DOHH2 (cell line): Measurements from ENCODE around the gene DKKL1.

Experiments
- H3F3A ChIP-seq: fragments of 200-600 bp; sonication (generic), shearing (Covaris generic); 2 replicates; pipeline ENCODE4 v1.6.0; 2016; ENCODE audit warnings: antibody characterized with exemption, mild to moderate bottlenecking; ENCODE audit not compliant: control insufficient read depth, insufficient read depth
- H3K27ac ChIP-seq: fragments of 200-600 bp; sonication (generic); 2 replicates; pipeline ENCODE4 v1.5.1; 2014; ENCODE audit warnings: low read depth, mild to moderate bottlenecking, low read length, moderate library complexity
- H3K27me3 ChIP-seq: fragments of 200-600 bp; sonication (generic); 2 replicates; pipeline ENCODE4 v1.6.1; 2014; ENCODE audit warnings: mild to moderate bottlenecking, low read length, mixed read lengths; ENCODE audit not compliant: control insufficient read depth
- H3K36me3 ChIP-seq: fragments of 200-600 bp; sonication (generic); 2 replicates; pipeline ENCODE4 v1.6.1; 2014; ENCODE audit warnings: mild to moderate bottlenecking, low read length, moderate library complexity, mixed read lengths; ENCODE audit not compliant: control insufficient read depth
- H3K4me1 ChIP-seq: fragments of 200-600 bp; sonication (generic); 2 replicates; pipeline ENCODE4 v1.6.1; 2014; ENCODE audit warnings: mild to moderate bottlenecking, low read length, mixed read lengths; ENCODE audit not compliant: control insufficient read depth
- H3K4me2 ChIP-seq: fragments of 200-600 bp; sonication (generic); 2 replicates; pipeline ENCODE4 v1.6.0; 2014; ENCODE audit warnings: mild to moderate bottlenecking, low read length, moderate library complexity
- H3K4me3 ChIP-seq: fragments of 200-600 bp; sonication (generic); 2 replicates; pipeline ENCODE4 v1.5.1; 2014; ENCODE audit warnings: mild to moderate bottlenecking, low read length, mixed read lengths
- H3K79me2 ChIP-seq: fragments of 200-600 bp; sonication (generic); 2 replicates; pipeline ENCODE4 v1.6.1; 2014; ENCODE audit warnings: mild to moderate bottlenecking, low read length, mixed read lengths; ENCODE audit not compliant: control insufficient read depth
- H3K9me2 ChIP-seq: fragments of 200-600 bp; sonication (generic); replicated peaks from 2 replicates; pipeline ENCODE4 v1.6.1; 2014; ENCODE audit warnings: mild to moderate bottlenecking, low read length, mixed read lengths; ENCODE audit not compliant: control insufficient read depth
- H3K9me3 ChIP-seq: fragments of 200-600 bp; sonication (generic); 2 replicates; pipeline ENCODE4 v1.6.1; 2014; ENCODE audit warnings: antibody characterized with exemption, low read length, mixed read lengths; ENCODE audit not compliant: control insufficient read depth, insufficient read depth
- H4K20me1 ChIP-seq: fragments of 200-600 bp; sonication (generic); 2 replicates; pipeline ENCODE4 v1.6.0; 2014; ENCODE audit warnings: low read depth, mild to moderate bottlenecking, antibody characterized with exemption, low read length, moderate library complexity; ENCODE audit not compliant: control insufficient read depth, insufficient read depth
- CTCF ChIP-seq: fragments of 200-600 bp; sonication (generic); IDR thresholded peaks from one replicate; pipeline ENCODE4 v1.5.1; 2014; ENCODE audit warnings: antibody characterized with exemption, mild to moderate bottlenecking, low read depth, low read length; ENCODE audit not compliant: poor library complexity, severe bottlenecking
- EZH2phosphoT487 ChIP-seq: fragments of 200-600 bp; sonication (generic); IDR thresholded peaks from 2 replicates; pipeline ENCODE4 v1.6.1; 2017; ENCODE audit warnings: borderline replicate concordance, mild to moderate bottlenecking, antibody characterized with exemption, low read length, moderate library complexity, mixed read lengths

Gene DKKL1

GRCh38 chr19:49333418-49333805 lies 30.3 kb upstream of the DKKL1 start:
- TF ChIP-seq EZH2phosphoT487, result no peak
- no peak for TF ChIP-seq CTCF
- peak overlapping the region; percentile 99 for H3K4me2 ChIP-seq
- H3F3A ChIP-seq, result peaks cover 72% of the 10 kb centered on the region
- H3K9me2 ChIP-seq, result no peaks in the 10 kb centered on the region
- peaks cover 71% of the 10 kb centered on the region for H3K79me2 ChIP-seq
- H3K27ac ChIP-seq, result peak overlapping the region; percentile 97
- peaks cover 67% of the 10 kb centered on the region for H3K36me3 ChIP-seq
- H3K9me3 ChIP-seq, result no peaks in the 10 kb centered on the region
- peaks cover 87% of the 10 kb centered on the region for H3K4me1 ChIP-seq
- H4K20me1 ChIP-seq, result 0 out of 2 replicates have a peak, but pooled peaks cover 1% of the 10 kb centered on the region
- peak overlapping the region; percentile 85 for H3K4me3 ChIP-seq
- H3K27me3 ChIP-seq, result no peaks in the 10 kb centered on the region

- Histone ChIP-seq H3F3A (peaks cover 71% of the 10 kb centered on the region), H3K9me2 (no peaks in the 10 kb centered on the region), H3K4me1 (peaks cover 87% of the 10 kb centered on the region), H3K27me3 (no peaks in the 10 kb centered on the region), H3K4me3 (peak overlapping the region; percentile 85), H4K20me1 (0 out of 2 replicates have a peak, but pooled peaks cover 3% of the 10 kb centered on the region), H3K4me2 (peak overlapping the region; percentile 99), H3K79me2 (peaks cover 71% of the 10 kb centered on the region), H3K9me3 (no peaks in the 10 kb centered on the region), H3K27ac (peak overlapping the region; percentile 97), H3K36me3 (peaks cover 66% of the 10 kb centered on the region)
- TF ChIP-seq CTCF, result no peak
- no peak for TF ChIP-seq EZH2phosphoT487
Measured at GRCh38 chr19:49333811-49334288, 29.8 kb upstream of the DKKL1 start.

GRCh38 chr19:49335071-49335783 lies 28.4 kb upstream of the DKKL1 start, which contains the start of gene CD37:
Gene CD37, plus strand, starts transcription at chr19:49335406. Its CDS starts 135 bp downstream, at chr19:49335541.
- peak within 1 kb of the TSS; percentile 99 for H3K4me2 ChIP-seq
- H3K4me3 ChIP-seq, result peak within 1 kb of the TSS; percentile 85
- peaks cover 7% of the 10 kb centered on the region; the same call in 1 of the 2 replicates for H4K20me1 ChIP-seq
- peaks cover 86% of the 10 kb centered on the region for H3K4me1 ChIP-seq
- peaks cover 70% of the 10 kb centered on the region for H3K36me3 ChIP-seq
- peaks cover 74% of the 10 kb centered on the region for H3K79me2 ChIP-seq
- no peaks in the 10 kb centered on the region for H3K9me3 ChIP-seq
- no peaks in the 10 kb centered on the region for H3K9me2 ChIP-seq
- H3K27me3 ChIP-seq, result no peaks in the 10 kb centered on the region
- H3K27ac ChIP-seq, result peak within 1 kb of the TSS; percentile 97
- peaks cover 68% of the 10 kb centered on the region for H3F3A ChIP-seq
- no peak for TF ChIP-seq EZH2phosphoT487
- TF ChIP-seq CTCF, result no peak
